NCI-H510A treated with DMSO at 0.1 percent for 48 hours (cell line): ENCODE data around the gene PCK1.

ENCODE experiments used
- DNase-seq: peaks from one replicate; lab custom pipeline; 2025; lab: John Stamatoyannopoulos, UW

The PCK1 gene

GRCh38 chr20:57559658-57560553 lies 1.0 kb upstream of the PCK1 start:
- DNase-seq, result no peak

- no peak for DNase-seq
Measured at GRCh38 chr20:57561356-57562279, 708 bp downstream of the PCK1 start.

DNA sequence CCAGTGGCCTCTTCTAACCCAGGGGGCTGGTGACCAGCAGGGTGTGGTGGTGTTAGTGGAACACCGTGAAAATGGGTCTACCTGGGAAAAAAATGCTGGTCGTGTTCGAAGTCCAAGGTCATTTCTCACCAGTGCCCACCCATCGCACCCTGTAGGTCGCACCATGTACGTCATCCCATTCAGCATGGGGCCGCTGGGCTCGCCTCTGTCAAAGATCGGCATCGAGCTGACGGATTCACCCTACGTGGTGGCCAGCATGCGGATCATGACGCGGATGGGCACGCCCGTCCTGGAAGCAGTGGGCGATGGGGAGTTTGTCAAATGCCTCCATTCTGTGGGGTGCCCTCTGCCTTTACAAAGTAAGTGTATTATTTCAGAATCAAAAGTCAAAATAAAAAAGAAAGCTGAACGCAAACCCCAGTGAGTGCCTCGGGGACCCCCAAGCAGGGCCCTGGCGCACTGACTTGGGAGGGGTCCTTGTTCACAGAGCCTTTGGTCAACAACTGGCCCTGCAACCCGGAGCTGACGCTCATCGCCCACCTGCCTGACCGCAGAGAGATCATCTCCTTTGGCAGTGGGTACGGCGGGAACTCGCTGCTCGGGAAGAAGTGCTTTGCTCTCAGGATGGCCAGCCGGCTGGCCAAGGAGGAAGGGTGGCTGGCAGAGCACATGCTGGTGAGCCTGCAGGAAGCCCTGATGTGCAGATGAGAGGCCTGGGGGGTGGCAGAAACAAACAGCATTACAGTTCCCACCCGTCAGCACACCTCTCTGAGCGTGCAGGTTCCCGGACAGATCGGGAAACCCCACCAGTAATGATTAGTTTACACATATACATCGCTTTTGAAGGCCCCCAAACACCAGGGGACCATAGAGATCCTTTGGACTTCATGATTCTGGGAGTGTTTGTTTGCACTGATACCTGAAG lies 1.9 kb downstream of the PCK1 start:
- DNase-seq, result no peak

GRCh38 chr20:57563522-57563921 lies 2.6 kb downstream of the PCK1 start:
- DNase-seq, result no peak

GRCh38 chr20:57564180-57564802 lies 3.4 kb downstream of the PCK1 start:
- DNase-seq, result no peak

- DNase-seq, result no peak
Measured at GRCh38 chr20:57564951-57565642, 4.2 kb downstream of the PCK1 start.

DNA sequence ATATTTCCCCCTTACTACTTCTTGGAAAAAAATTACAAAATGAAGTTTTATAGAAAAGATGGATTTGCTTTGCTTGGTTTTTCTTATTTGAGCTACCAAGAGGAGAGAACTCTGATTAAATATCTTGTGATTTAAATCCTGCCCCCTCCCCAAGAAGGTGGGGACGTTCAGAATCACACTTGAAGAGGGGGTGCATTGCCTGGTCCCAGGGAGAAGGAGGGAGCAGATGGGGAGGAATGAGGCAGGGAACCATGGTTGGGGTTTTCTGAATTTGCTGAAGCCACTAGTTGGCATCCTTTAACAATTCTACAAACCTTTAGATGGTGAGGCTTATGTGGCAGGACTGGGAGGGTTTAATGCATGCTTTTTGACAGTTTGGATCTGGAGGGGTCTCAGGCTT lies 5.5 kb downstream of the PCK1 start:
- no peak for DNase-seq

GRCh38 chr20:57566803-57567459 lies 6.0 kb downstream of the PCK1 start:
- no peak for DNase-seq

GRCh38 chr20:57567471-57568079 lies 6.7 kb downstream of the PCK1 start:
- no peak for DNase-seq

- no peak for DNase-seq
Measured at GRCh38 chr20:57568088-57568896, 7.4 kb downstream of the PCK1 start.

DNA sequence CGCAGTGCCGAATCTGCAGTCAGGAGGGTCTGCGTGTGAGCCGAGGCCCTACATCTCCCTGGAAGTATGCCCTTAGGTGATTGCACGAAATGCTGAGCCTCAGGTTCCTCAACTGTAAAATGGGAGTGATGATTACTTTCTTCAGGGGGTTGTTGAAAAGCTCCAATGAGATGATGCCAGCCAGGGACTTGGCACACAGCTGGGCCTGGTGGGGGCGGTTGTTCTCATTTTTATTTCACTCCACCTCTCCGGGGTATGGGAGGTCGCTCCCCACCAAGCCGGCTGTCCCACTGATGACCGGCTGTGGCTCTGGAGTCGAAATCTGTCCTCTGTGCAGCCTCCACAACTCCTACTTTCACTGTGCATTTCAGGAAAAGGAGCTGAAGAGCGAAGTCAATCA lies 8.1 kb downstream of the PCK1 start:
- no peak for DNase-seq

DNA sequence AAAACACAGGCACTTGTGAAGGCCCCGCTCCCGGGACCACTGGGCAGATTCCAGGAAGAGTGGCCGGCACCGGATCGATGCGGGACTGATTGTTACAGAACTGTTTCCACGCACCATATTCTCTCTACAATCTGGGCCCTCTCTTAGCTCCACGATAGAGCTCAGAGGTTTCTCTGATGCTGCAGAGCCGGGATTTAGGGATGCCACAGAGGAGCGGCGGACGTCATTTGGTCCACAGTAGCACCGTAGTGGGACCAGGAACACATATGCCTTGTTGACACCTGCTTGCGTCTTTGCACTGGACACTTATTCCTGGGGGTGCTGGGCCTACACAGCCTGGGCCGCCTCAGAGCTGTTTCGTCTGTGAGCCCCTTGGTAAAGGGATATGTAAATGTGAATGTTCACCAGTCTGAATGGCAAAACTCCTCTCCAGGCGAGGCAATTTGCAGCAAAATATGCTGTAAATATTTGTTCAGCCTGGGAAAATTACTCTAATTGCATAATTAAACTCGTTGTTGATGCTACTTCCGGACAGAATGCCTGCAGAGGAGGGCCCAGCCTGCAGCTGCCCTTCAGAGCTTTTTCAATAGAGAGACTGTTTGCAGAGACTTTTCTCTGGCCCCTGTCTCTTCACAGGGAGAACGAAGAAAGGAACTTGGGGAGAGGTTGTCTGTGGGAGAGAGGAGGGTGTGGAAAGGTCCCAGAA lies 9.4 kb downstream of the PCK1 start:
- DNase-seq, result no peak

- no peak for DNase-seq
Measured at GRCh38 chr20:57570920-57571319, 10.0 kb downstream of the PCK1 start.

DNA sequence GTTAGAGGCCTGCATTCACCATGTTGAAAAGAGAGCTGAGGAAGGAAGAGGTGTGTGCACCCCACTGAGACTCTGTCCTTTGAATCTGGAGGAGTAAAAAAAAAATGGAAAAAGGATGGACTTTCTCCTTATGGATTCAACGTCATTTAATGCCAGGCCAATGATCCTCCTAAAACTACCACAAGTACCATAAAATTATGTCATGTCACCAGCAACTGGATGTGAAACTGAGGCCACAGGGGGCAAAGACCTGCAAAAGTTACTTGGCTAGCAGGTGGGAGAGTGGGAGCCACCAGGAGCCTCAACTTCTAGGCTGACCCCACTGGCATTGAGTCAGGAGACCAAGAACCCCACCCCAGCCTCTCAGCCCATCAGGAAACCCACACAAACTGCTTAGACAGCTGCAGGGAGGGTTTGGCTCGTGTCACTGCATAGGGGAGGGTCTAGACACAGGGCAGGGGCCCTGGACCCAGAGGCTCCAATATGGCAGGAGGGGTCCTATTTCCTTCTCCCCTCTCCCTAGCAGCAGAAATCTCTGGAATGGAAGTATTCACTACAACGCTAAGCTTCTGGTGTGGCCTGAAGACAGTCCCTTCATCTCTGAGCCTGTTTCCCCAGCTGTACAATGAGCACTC lies 11.0 kb downstream of the PCK1 start:
- DNase-seq, result no peak

- DNase-seq, result no peak
Measured at GRCh38 chr20:57573242-57573641, 12.3 kb downstream of the PCK1 start.

GRCh38 chr20:57573894-57574293 lies 13.0 kb downstream of the PCK1 start:
- DNase-seq, result no peak

- DNase-seq, result no peak
Measured at GRCh38 chr20:57574954-57575353, 14.0 kb downstream of the PCK1 start.

DNA sequence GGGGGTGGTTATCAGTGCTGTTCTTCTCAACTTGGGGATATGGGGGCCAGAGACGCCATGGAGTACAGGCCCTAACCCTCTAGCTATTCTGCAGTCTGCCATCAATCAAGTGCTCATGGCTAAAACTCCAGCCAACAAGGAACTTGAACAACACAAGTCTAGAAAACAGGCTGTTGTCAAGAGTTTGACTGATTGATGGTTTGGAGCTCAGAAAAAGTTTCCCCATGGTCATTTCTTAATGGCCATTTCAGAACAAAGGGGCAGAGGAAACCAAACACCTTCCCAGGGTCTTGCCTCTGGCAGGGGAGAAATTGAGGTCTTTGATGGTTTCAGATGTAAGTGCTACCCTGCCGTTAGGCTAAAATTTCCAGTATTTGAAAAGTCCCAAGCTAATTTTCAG lies 15.1 kb downstream of the PCK1 start:
- DNase-seq, result no peak
